ENCODE data around the gene ZNHIT6.

ZNHIT6 gene

DNA sequence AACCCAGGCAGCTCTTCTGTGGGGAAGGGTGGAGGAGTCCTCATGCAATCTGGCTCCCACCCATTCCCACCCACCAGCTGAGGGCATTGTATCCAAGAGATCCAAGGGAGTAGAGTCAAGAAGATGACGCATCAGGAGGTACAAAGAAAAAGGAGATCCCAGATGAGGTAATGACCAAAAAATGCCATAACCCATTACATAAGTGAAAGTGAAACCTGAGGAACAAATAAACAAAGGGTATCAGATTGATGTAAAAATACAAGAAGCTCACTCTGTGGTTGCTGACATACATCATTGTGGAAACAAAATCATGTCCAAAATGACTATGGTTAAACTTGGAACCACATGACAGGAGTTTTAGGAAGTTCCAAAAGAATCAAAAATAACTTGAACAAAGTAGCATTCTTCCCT is 85.2 kb downstream of the ZNHIT6 start:
- no peak for DNase-seq (ENCODE audit: low read depth in 3 of 3, low spot score in 1 of 3)

- DNase-seq (ENCODE audit: low read depth in 3 of 3, low spot score in 1 of 3), result no peak
Measured at GRCh38 chr1:85621430-85621829, 86.8 kb downstream of the ZNHIT6 start.

DNA sequence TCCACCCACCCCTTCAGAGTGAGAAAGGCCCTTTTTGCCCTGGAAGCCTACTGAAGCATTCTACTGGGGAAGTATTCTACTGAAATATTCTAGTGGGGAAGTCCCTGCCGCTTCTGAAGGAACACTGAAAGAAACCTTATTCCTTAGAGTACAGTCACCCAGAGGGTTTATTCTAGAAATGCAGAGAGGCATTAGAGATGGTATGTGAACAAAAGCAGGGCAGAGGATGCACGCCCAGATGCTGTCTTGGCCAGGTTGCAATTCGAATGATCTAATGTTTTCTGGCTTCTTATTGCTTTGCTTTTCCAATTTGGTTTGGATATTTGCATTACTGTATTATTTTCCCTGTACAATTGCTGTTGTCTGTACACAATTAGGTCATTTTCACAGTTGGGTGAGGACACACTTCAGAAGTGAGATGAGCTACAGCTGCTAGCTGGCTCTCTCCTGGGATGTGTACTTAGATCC is 90.6 kb downstream of the ZNHIT6 start:
- no peak for DNase-seq (ENCODE audit: low read depth in 3 of 3, low spot score in 1 of 3)

DNA sequence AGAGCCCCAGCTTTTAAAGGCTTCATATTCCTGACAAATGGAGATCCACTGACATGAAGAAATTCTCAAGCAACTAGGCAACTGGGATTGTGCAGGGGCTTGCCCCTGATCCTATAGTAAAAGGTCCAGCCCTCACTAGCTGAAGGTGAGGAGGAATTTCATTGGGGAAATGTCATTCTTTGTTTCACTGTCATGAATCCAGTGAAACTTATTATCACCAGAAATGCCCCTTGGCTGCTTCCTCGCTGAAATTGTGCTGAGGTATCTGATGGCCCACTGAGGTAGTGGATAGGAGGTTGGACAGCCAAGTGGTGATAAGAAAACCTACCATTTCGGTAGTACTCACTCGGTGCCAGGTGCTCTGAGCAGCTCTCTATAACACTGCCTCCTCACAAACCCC is 91.5 kb downstream of the ZNHIT6 start:
- no peak for DNase-seq (ENCODE audit: low read depth in 3 of 3, low spot score in 1 of 3)

- DNase-seq (ENCODE audit: low read depth in 3 of 3, low spot score in 1 of 3), result no peak
Measured at GRCh38 chr1:85616364-85616705, 91.9 kb downstream of the ZNHIT6 start.

- DNase-seq (ENCODE audit: low read depth in 3 of 3, low spot score in 1 of 3), result no peak
Measured at GRCh38 chr1:85615586-85616363, 92.5 kb downstream of the ZNHIT6 start.

- DNase-seq (ENCODE audit: low read depth in 3 of 3, low spot score in 1 of 3), result no peak
Measured at GRCh38 chr1:85612704-85613361, 95.4 kb downstream of the ZNHIT6 start.

DNA sequence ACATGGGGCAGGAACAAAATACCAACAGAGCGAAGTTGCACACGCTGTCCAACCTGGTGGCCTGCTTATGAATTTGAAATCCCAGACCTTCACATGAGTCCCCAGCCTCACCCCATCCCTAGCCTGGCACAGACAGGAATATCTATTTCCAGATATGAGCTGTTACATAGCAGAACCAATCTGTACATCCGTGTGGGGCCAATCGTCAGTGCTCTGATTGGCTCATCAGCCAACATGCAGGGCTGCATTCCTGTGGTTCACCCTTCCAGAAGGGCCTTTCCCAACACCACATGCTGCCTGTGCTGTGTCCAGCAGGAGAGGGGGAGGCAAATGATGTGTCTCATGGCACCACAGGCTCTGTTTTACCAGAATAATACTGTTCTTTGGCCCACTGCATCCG is 96.4 kb downstream of the ZNHIT6 start:
- DNase-seq (ENCODE audit: low read depth in 3 of 3, low spot score in 1 of 3), result no peak

DNA sequence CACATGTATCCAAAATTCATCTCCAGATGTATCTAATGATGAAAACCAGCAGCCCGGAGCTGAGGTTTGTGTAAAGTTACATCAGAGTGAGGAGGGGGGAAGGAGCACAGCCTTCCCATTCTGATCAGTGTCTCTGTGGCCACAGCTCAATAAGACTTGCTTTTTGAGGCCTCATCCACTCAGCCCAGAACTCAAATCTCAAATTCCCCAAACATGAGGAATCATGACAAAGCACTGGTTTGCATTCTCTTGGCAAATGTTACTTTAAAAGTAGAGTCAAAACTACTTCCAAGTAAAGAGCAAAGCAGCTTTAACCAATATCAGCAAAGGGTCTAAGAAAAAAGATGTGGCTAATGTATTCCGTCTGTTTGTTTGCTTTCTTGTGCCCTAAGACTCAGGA is 96.8 kb downstream of the ZNHIT6 start:
- DNase-seq (ENCODE audit: low read depth in 3 of 3, low spot score in 1 of 3), result no peak

GRCh38 chr1:85609976-85610375 is 98.3 kb downstream of the ZNHIT6 start:
- no peak for DNase-seq (ENCODE audit: low read depth in 3 of 3, low spot score in 1 of 3)

DNA sequence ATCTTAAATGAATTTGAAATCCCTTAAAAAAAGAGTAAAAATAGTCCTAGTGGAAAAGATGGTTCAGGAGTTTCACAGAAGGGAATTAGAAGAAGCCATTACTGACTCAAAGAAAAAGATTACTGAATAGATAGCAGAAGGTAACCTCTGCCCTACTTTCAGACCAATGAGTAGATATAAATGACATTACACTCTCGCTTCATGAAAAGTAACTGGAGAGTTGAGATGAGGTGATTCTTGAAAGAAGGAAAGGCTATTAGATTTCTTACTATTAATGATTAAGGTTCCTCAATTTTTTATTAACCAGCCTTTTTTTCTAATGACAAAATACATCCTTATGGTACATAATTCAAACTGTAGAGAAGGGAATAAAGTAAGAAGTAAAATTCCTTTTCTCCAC is 99.4 kb downstream of the ZNHIT6 start:
- no peak for DNase-seq (ENCODE audit: low read depth in 3 of 3, low spot score in 1 of 3)

DNA sequence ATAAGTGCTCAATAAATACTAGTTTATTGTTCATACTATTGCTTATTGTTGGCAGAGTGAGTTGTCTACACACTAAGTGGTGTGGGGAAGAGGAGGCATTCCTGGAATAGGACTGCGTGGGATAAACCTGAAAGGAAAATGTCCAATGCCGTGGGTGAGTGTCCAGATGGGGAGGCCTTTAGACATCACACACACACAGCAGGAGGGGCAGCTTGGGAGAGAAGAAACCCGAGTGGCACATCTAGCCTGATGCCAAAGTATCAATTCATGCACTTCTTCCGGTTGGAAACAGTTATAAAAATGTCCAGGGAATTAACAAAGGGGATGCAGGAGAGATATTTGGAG is 100.3 kb downstream of the ZNHIT6 start:
- no peak for DNase-seq (ENCODE audit: low read depth in 3 of 3, low spot score in 1 of 3)

DNA sequence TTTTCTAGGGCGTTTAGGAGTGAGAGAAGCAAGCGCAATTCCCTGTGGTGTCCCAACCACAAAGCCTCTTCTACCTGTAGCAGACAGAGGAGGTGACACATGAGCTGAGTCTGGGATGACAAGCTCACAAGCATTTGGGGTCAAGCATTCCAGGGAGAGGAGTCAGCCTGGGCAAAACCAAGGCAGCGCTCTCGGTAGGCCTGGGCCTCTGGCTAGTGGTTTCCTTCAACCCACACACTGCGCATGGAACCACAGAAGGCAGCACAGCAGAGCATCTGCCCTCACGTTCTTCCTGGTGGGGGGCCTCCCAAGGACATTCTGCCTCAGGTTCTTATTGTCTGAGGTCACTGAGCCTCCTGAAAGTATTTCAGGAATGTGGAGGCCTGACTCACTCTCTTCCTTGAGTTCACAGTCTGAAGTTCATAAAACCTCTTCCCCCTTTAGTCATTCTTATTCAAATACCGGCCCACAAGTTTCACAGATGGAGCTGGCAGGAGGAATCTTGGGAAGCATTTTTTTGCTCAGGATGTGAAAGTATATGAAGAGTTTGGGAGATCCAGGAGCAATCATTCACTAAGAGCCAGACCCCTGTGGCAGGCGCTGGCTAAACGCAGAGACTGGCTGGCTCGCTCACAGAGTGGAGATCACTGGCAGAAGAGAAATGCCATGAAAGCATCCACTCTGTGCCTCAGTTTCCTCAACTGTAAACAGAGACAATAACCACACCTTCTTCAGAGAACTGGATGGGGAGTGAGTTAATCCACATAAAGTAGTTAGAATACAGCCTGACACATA is 100.9 kb downstream of the ZNHIT6 start:
- DNase-seq (ENCODE audit: low read depth in 3 of 3, low spot score in 1 of 3), result no peak

GRCh38 chr1:85606414-85606800 is 101.8 kb downstream of the ZNHIT6 start:
- no peak for DNase-seq (ENCODE audit: low read depth in 3 of 3, low spot score in 1 of 3)

- no peak for DNase-seq (ENCODE audit: low read depth in 3 of 3, low spot score in 1 of 3)
Measured at GRCh38 chr1:85605484-85606413, 102.5 kb downstream of the ZNHIT6 start.

DNA sequence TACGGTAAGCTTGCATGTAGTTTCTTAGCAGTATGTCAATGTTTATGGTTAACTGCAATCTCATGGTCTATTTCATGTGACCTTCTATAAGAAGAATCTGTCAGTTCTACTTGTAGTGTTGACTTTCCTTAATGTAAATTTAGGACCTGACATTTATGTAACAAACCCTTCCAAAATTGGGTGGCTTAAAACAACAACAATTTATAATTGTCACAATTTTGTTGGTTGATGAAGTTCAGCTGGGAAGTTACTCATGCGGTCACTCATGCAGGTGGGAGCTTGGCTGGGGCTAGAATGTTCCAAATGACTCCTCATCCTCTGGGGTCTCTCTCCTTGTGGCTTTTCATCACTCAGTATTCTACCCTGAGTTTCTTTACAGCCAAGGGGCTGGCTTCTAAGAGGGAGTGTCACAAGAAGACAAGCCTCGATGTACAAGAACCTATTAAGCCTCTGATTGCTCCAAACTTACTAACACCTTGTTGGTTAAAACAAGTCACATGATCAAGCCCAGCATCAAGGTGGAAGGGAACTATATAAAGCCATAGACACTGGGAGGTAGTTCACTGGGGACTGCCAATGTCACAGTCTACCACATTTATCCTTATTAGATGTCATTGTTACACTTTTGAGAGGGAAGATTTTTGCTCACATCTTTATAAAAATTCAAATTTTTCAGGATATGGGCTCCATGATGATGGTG is 103.8 kb downstream of the ZNHIT6 start:
- DNase-seq (ENCODE audit: low read depth in 3 of 3, low spot score in 1 of 3), result no peak

DNA sequence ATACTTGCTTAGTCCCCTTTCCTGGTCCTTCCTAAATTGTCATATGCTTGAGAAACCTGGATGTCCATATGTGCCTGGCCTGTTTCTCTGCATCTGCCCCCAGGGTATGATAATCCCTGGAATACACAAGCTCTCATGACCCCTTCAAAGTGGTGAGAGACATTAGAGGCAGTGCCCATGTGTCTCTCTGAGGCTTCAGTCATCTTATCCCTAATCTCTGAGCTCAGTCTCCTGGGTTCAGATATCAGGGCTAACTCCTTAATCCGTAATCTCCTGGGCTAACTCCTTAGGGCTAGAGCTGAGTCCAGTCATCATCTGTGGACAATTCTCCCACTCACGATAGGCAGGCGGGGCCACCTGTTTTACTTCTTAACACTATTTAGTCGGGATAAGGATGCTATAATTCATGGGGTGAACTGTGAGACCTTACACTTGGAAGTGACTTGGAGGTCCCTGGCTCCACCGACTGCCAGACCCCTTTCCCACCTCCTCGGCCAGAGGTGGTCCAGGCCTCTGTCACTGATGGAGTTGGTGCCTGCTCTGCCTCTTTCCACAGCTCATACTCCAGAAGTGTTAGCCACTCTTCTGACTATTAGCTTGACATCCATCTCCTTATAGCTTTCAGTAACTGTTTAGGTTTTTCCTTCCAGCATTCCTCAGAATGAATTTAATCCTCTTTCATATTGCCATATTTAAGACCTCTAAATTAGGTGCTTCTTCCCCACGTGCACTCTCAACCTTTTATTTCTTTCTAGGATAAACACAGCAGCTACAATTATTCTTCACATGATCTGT is 105.0 kb downstream of the ZNHIT6 start:
- no peak for DNase-seq (ENCODE audit: low read depth in 3 of 3, low spot score in 1 of 3)

- no peak for DNase-seq (ENCODE audit: low read depth in 3 of 3, low spot score in 1 of 3)
Measured at GRCh38 chr1:85602571-85602970, 105.7 kb downstream of the ZNHIT6 start.

DNA sequence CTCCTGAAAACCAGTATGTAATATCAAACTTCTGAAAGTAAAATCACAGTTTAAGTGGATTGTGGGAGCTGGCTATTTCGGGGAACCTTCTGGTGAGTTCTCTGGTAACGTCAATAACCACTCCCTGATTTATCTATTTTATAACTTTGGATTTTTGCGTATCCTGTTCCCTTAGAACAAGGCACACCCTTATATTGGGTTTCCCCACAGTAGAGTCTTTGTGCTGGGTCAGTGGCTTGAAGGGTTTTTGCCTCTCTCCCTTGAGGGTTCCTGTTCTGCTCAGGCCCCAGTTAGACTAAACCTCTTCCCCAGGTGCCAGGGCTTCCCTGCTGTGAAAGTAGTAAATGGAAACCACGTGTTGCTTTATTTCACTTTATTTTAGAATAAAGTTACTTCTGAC is 106.3 kb downstream of the ZNHIT6 start:
- DNase-seq (ENCODE audit: low read depth in 3 of 3, low spot score in 1 of 3), result no peak

DNA sequence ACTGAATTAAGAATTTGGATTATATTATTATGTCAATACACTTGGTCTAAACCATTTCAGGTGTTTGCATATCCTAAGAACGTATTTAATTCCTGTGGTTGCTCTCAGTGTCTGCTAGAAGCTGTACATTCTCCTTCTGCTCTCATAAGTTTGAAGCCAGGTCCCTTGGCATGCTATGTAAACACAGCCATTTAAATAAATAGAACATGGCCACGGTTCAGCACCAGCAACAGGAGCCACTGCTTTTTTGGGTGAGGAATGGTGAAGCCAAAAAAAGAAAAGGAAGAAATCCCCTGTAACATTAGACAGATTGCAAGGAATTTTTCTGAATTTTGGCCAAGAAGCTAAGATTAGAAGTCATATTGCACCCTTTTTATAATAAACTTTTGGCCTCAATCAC is 108.6 kb downstream of the ZNHIT6 start:
- DNase-seq (ENCODE audit: low read depth in 3 of 3, low spot score in 1 of 3), result no peak

Data from stimulated activated CD4-positive, alpha-beta T cell treated with anti-CD3 and anti-CD28 coated beads, TNF-alpha, amount 100 ng/mL, for 1 hour (primary cell).